ENCODE results near the gene ZNF25. TPM values are rescaled to one million over a fixed set of nuclear protein-coding genes. Genes with fewer than 3 reads are reported as not detected.

The ZNF25 gene
- polyA plus RNA-seq, 4 donors: 1.1 to 4.6 (median 2.6) TPM

DNA sequence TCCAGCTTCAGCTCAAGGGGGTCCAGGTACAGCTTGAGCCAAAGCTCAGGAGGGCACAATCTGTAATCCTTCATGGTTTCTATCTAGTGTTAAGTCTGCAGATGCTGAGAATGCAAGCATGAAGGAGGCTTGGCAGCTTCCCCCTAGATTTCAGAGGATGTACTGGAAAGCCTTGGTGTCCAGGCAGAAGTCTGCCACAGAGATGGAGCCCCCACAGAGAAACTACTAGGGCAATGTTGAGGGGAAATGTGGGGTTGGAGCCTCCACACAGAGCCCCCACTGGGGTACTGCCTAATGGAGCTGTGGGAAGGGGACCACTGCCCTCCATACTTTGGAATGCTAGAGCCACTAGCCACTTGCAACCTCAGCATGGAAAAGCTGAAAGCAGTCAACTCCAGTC lies 11.4 kb downstream of the ZNF25 start:
- Histone ChIP-seq H3K4me1 (ENCODE audit: control insufficient read depth in 3 of 3, insufficient read depth in 2 of 3, low read depth in 1 of 3, low read length in 2 of 3) (no peaks in the 10 kb centered on the region), H3K9me3 (ENCODE audit: control insufficient read depth in 2 of 2, insufficient read depth in 1 of 2, low read depth in 1 of 2, low read length in 1 of 2) (peaks cover 0 to 23% of the 10 kb centered on the region in 2 donors), H3K27ac (ENCODE audit: low read depth in 1 of 3, low read length in 2 of 3) (no peak overlapping the region), H3K4me3 (ENCODE audit: low read depth in 1 of 3, low read length in 3 of 3) (no peak overlapping the region), H3K27me3 (ENCODE audit: control insufficient read depth in 3 of 3, insufficient read depth in 3 of 3, low read length in 3 of 3) (no peaks in the 10 kb centered on the region), H3K36me3 (ENCODE audit: control insufficient read depth in 3 of 3, insufficient read depth in 2 of 3, low read depth in 1 of 3, low read length in 3 of 3) (peaks cover 0 to 7% (median 2%) of the 10 kb centered on the region in 3 donors)
- DNase-seq (no peak), FAIRE-seq (no peak)

DNA sequence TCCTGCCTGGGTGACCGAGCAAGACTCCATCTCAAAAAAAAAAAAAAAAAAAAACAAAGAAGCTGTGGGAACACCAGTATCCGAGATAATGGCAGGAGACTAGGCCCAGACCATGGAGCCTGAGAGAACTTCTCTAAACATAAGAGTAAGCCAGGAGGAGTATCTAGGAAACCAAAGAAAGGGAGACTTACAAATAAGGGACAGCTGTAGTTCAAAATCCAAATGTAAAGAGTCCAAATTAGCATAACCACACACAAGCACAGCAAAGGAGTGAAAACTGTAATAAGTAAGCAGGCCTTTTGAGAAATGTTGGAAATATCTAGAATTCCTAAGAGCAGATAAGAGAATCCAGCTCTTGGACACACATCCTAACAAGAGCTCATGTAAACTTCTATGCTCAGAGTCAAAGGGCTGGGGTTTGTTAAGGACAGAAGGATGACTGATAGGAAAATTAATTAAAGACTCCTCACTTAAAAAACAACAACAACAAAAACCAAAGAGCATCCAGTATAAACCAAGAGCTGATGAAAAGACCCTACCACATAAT lies 15.8 kb downstream of the ZNF25 start:
- no peaks in the 10 kb centered on the region for H3K4me1 ChIP-seq (ENCODE audit: control insufficient read depth in 3 of 3, insufficient read depth in 2 of 3, low read depth in 1 of 3, low read length in 2 of 3)
- peaks cover 0 to 2% (median 2%) of the 10 kb centered on the region in 3 donors for H3K36me3 ChIP-seq (ENCODE audit: control insufficient read depth in 3 of 3, insufficient read depth in 2 of 3, low read depth in 1 of 3, low read length in 3 of 3)
- 98 to 100% (median 100%) methylated on average over 2 of the region's 2 CpGs for WGBS, 3 donors
- H3K9me3 ChIP-seq (ENCODE audit: control insufficient read depth in 2 of 2, insufficient read depth in 1 of 2, low read depth in 1 of 2, low read length in 1 of 2): peaks cover 0 to 11% of the 10 kb centered on the region in 2 donors
- FAIRE-seq (no peak), DNase-seq (no peak)
- no peaks in the 10 kb centered on the region for H3K27me3 ChIP-seq (ENCODE audit: control insufficient read depth in 3 of 3, insufficient read depth in 3 of 3, low read length in 3 of 3)
- no peak overlapping the region for H3K4me3 ChIP-seq (ENCODE audit: low read depth in 1 of 3, low read length in 3 of 3)
- H3K27ac ChIP-seq (ENCODE audit: low read depth in 1 of 3, low read length in 2 of 3): no peak overlapping the region

DNA sequence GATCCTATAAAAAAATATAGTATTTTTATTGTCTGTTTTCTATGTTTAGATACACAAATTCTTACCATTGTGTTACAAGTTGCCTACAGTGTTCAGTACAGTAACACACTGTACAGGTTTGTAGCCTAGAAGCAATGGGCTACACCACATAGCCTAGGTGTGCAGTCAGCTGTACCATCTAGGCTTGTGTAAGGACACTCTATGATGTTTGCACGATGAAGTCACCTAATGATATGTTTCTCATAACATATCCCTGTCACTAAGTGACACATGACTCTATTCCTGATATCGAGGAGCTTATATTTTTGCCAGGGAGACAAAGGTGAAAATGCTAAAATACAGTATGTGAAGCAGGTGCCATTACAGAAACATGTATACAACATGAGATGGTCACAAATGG lies 18.6 kb downstream of the ZNF25 start:
- 90 to 94% (median 93%) methylated on average over 2 of the region's 2 CpGs for WGBS, 3 donors
- FAIRE-seq (no peak), DNase-seq (no peak)
- Histone ChIP-seq H3K36me3 (ENCODE audit: control insufficient read depth in 3 of 3, insufficient read depth in 2 of 3, low read depth in 1 of 3, low read length in 3 of 3) (peaks cover 0 to 8% (median 4%) of the 10 kb centered on the region in 3 donors), H3K27me3 (ENCODE audit: control insufficient read depth in 3 of 3, insufficient read depth in 3 of 3, low read length in 3 of 3) (no peaks in the 10 kb centered on the region), H3K9me3 (ENCODE audit: control insufficient read depth in 2 of 2, insufficient read depth in 1 of 2, low read depth in 1 of 2, low read length in 1 of 2) (no peaks in the 10 kb centered on the region), H3K4me1 (ENCODE audit: control insufficient read depth in 3 of 3, insufficient read depth in 2 of 3, low read depth in 1 of 3, low read length in 2 of 3) (no peaks in the 10 kb centered on the region), H3K4me3 (ENCODE audit: low read depth in 1 of 3, low read length in 3 of 3) (no peak overlapping the region), H3K27ac (ENCODE audit: low read depth in 1 of 3, low read length in 2 of 3) (no peak overlapping the region)

DNA sequence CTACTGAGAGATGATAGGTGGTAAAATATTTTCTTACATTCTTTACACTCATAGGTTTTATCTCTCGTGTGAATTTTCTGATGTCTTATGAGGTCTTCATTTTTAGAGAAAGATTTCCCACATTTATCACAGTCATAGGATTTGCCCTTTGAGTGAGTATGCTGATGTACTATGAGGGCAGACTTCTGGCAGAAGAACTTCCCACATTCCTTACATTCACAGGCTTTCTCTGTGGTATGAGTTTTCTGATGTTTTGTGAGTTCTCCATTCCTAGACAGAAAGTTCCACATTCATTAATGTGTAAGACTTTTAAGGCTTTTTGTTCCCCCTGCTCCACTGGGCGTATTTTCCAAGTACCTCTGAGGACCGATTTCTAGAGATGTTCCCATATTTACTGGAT lies 23.5 kb downstream of the ZNF25 start:
- no peaks in the 10 kb centered on the region for H3K27me3 ChIP-seq (ENCODE audit: control insufficient read depth in 3 of 3, insufficient read depth in 3 of 3, low read length in 3 of 3)
- H3K36me3 ChIP-seq (ENCODE audit: control insufficient read depth in 3 of 3, insufficient read depth in 2 of 3, low read depth in 1 of 3, low read length in 3 of 3): peaks cover 0 to 10% (median 4%) of the 10 kb centered on the region in 3 donors
- no peak for FAIRE-seq
- no peak overlapping the region for H3K27ac ChIP-seq (ENCODE audit: low read depth in 1 of 3, low read length in 2 of 3)
- H3K4me1 ChIP-seq (ENCODE audit: control insufficient read depth in 3 of 3, insufficient read depth in 2 of 3, low read depth in 1 of 3, low read length in 2 of 3): no peaks in the 10 kb centered on the region
- no peak for DNase-seq
- no peak overlapping the region for H3K4me3 ChIP-seq (ENCODE audit: low read depth in 1 of 3, low read length in 3 of 3)
- no peaks in the 10 kb centered on the region for H3K9me3 ChIP-seq (ENCODE audit: control insufficient read depth in 2 of 2, insufficient read depth in 1 of 2, low read depth in 1 of 2, low read length in 1 of 2)
- 89 to 94% (median 93%) methylated on average over 3 of the region's 3 CpGs for WGBS, 3 donors

DNA sequence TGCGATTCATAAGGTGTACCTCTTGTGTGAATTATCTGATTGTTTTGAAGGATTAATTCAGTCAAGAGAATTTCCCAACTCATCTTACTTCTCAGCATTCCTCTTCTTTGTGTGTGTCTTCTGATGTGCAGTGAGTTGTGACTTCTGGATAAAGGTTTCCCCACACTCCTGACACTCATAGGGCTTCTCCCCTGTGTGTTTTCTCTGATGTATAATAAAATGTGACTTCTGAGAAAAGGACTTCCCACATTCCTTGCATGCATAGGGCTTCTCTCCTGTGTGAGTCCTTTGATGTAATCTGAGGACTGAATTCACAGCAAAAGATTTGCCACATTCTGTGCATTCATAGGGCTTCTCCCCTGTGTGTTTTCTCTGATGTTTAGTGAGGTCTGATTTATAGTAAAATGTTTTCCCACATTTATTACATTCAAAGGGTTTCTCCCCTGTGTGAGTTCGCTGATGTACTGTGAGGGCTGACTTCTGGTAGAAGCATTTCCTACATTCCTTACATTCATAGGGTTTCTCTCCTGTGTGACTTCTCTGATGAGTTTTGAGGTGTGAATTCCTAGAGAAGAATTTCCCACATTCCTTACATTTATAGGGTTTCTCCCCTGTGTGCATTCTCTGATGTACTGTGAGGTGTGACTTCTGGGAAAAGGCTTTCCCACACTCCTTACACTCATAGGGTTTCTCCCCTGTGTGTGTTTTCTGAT lies 24.2 kb downstream of the ZNF25 start:
- FAIRE-seq: no peak
- WGBS, 3 donors: 92 to 94% (median 92%) methylated on average over 2 of the region's 2 CpGs
- H3K4me3 ChIP-seq (ENCODE audit: low read depth in 1 of 3, low read length in 3 of 3): no peak overlapping the region
- H3K4me1 ChIP-seq (ENCODE audit: control insufficient read depth in 3 of 3, insufficient read depth in 2 of 3, low read depth in 1 of 3, low read length in 2 of 3): no peaks in the 10 kb centered on the region
- H3K36me3 ChIP-seq (ENCODE audit: control insufficient read depth in 3 of 3, insufficient read depth in 2 of 3, low read depth in 1 of 3, low read length in 3 of 3): peaks cover 0 to 10% (median 4%) of the 10 kb centered on the region in 3 donors
- H3K9me3 ChIP-seq (ENCODE audit: control insufficient read depth in 2 of 2, insufficient read depth in 1 of 2, low read depth in 1 of 2, low read length in 1 of 2): no peaks in the 10 kb centered on the region
- H3K27me3 ChIP-seq (ENCODE audit: control insufficient read depth in 3 of 3, insufficient read depth in 3 of 3, low read length in 3 of 3): no peaks in the 10 kb centered on the region
- no peak overlapping the region for H3K27ac ChIP-seq (ENCODE audit: low read depth in 1 of 3, low read length in 2 of 3)
- no peak for DNase-seq

DNA sequence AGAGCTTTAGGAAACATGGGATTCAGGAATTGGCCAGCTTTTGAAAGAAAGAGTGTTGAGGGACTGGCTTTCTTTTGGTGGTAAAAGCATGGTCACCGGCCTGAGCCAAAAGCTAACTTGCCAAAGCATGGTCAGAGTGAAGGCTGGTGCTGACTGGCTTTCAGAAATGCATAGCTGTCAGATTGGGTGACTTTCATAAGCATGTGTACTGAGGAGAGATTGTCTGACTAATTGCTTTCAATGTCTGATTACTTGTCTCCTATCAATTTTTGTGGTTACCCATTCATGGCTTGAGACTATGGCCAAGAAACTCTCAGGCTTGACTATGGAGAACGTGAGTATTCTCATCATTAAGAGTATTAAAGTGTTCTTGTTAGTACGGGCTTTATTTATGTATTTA lies 28.2 kb downstream of the ZNF25 start:
- Histone ChIP-seq H3K36me3 (ENCODE audit: control insufficient read depth in 3 of 3, insufficient read depth in 2 of 3, low read depth in 1 of 3, low read length in 3 of 3) (peaks cover 0 to 6% (median 2%) of the 10 kb centered on the region in 3 donors), H3K27ac (ENCODE audit: low read depth in 1 of 3, low read length in 2 of 3) (no peak overlapping the region), H3K9me3 (ENCODE audit: control insufficient read depth in 2 of 2, insufficient read depth in 1 of 2, low read depth in 1 of 2, low read length in 1 of 2) (no peaks in the 10 kb centered on the region), H3K4me3 (ENCODE audit: low read depth in 1 of 3, low read length in 3 of 3) (no peak overlapping the region), H3K4me1 (ENCODE audit: control insufficient read depth in 3 of 3, insufficient read depth in 2 of 3, low read depth in 1 of 3, low read length in 2 of 3) (no peaks in the 10 kb centered on the region), H3K27me3 (ENCODE audit: control insufficient read depth in 3 of 3, insufficient read depth in 3 of 3, low read length in 3 of 3) (no peaks in the 10 kb centered on the region)
- FAIRE-seq (no peak), DNase-seq (no peak)
- WGBS, 3 donors: 76 to 90% (median 82%) methylated on average over 3 of the region's 3 CpGs

DNA sequence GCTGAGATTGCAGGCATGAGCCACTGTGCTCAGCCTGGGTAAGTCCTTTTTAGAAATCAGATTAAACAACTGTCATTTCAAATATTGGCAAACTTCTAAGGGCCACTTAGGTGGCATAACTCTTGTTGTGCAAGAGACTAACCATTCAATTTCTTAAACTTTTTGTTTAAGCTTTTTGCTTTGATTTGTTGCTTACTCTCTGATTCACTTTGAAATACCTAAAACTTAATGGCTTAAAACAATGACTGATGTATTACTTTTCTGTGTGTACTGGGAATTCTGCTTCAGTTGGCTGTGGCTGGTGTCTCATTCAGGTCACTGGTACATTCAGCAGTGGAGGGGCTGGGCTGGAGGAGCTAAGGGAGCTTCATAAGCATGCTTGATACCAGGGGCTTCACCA lies 28.9 kb downstream of the ZNF25 start:
- Histone ChIP-seq H3K27me3 (ENCODE audit: control insufficient read depth in 3 of 3, insufficient read depth in 3 of 3, low read length in 3 of 3) (no peaks in the 10 kb centered on the region), H3K9me3 (ENCODE audit: control insufficient read depth in 2 of 2, insufficient read depth in 1 of 2, low read depth in 1 of 2, low read length in 1 of 2) (no peaks in the 10 kb centered on the region), H3K27ac (ENCODE audit: low read depth in 1 of 3, low read length in 2 of 3) (no peak overlapping the region), H3K36me3 (ENCODE audit: control insufficient read depth in 3 of 3, insufficient read depth in 2 of 3, low read depth in 1 of 3, low read length in 3 of 3) (peaks cover 0 to 2% (median 2%) of the 10 kb centered on the region in 3 donors), H3K4me3 (ENCODE audit: low read depth in 1 of 3, low read length in 3 of 3) (no peak overlapping the region), H3K4me1 (ENCODE audit: control insufficient read depth in 3 of 3, insufficient read depth in 2 of 3, low read depth in 1 of 3, low read length in 2 of 3) (no peaks in the 10 kb centered on the region)
- DNase-seq: no peak
- no peak for FAIRE-seq

DNA sequence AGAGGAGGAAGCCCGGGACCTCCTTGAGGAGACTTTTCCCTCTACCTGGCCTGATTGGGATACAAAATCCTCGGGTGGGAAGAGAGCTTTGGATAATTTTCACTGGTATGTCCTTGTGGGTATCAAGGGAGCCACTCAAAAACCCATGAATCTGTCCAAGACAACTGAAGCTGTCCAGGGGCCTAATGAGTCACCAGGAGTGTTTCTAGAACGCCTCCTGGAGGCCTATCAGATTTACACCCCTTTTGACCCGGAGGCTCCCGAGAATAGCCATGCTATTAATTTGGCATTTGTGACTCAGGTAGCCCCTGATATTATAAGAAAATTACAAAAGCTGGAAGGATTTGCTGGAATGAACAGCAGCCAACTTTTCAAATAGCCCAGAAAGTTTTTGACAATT lies 38.6 kb downstream of the ZNF25 start:
- no peak overlapping the region for H3K27ac ChIP-seq (ENCODE audit: low read depth in 1 of 3, low read length in 2 of 3)
- no peak overlapping the region for H3K4me3 ChIP-seq (ENCODE audit: low read depth in 1 of 3, low read length in 3 of 3)
- no peaks in the 10 kb centered on the region for H3K27me3 ChIP-seq (ENCODE audit: control insufficient read depth in 3 of 3, insufficient read depth in 3 of 3, low read length in 3 of 3)
- WGBS, 3 donors: 67 to 78% (median 75%) methylated on average over 5 of the region's 5 CpGs
- H3K4me1 ChIP-seq (ENCODE audit: control insufficient read depth in 3 of 3, insufficient read depth in 2 of 3, low read depth in 1 of 3, low read length in 2 of 3): no peaks in the 10 kb centered on the region
- peaks cover 0 to 30% of the 10 kb centered on the region in 2 donors for H3K9me3 ChIP-seq (ENCODE audit: control insufficient read depth in 2 of 2, insufficient read depth in 1 of 2, low read depth in 1 of 2, low read length in 1 of 2)
- no peak for FAIRE-seq
- DNase-seq: no peak
- no peaks in the 10 kb centered on the region for H3K36me3 ChIP-seq (ENCODE audit: control insufficient read depth in 3 of 3, insufficient read depth in 2 of 3, low read depth in 1 of 3, low read length in 3 of 3)

DNA sequence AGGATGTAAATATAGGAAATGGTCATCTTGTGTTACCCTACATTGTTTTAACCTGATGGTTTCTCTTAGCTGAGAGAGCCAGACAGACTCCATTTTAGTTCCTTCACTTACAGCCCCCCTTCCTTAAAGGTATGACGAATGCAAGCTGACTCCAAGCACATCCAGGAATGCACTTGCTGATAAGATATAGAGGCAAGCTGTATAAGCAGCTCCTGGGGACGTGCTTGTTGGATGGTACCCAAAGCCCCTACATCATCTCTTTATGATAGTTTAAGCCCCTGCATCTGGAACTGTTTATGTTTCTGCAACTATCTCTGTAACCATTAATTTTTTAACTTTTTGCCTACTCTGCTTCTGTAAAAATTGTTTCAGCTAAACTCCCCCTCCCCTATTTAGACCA lies 41.7 kb downstream of the ZNF25 start:
- 47 to 55% (median 54%) methylated on average over 2 of the region's 2 CpGs for WGBS, 3 donors
- DNase-seq: no peak
- Histone ChIP-seq H3K9me3 (ENCODE audit: control insufficient read depth in 2 of 2, insufficient read depth in 1 of 2, low read depth in 1 of 2, low read length in 1 of 2) (peaks cover 0 to 33% of the 10 kb centered on the region in 2 donors), H3K27ac (ENCODE audit: low read depth in 1 of 3, low read length in 2 of 3) (no peak overlapping the region), H3K4me3 (ENCODE audit: low read depth in 1 of 3, low read length in 3 of 3) (no peak overlapping the region), H3K36me3 (ENCODE audit: control insufficient read depth in 3 of 3, insufficient read depth in 2 of 3, low read depth in 1 of 3, low read length in 3 of 3) (no peaks in the 10 kb centered on the region), H3K27me3 (ENCODE audit: control insufficient read depth in 3 of 3, insufficient read depth in 3 of 3, low read length in 3 of 3) (no peaks in the 10 kb centered on the region), H3K4me1 (ENCODE audit: control insufficient read depth in 3 of 3, insufficient read depth in 2 of 3, low read depth in 1 of 3, low read length in 2 of 3) (no peaks in the 10 kb centered on the region)
- FAIRE-seq: no peak
